C4-2B (cell line): ENCODE measurements around the gene ROBO3.

ENCODE experiments used
- H3K27ac ChIP-seq: fragments of 450-650 bp; 2 replicates; pipeline ENCODE4 v1.5.1; 2017
- CTCF ChIP-seq: fragments of 450-650 bp; conservative IDR thresholded peaks from 2 replicates; pipeline ENCODE4 v1.5.1; 2017; ENCODE audit warnings: mild to moderate bottlenecking
- ZFX ChIP-seq: fragments of 450-650 bp; IDR thresholded peaks from 2 replicates; pipeline ENCODE4 v1.6.1; 2017

The ROBO3 gene

GRCh38 chr11:124917115-124917637 is 51.9 kb downstream of the ROBO3 start:
- H3K27ac ChIP-seq: no peak overlapping the region
- TF ChIP-seq CTCF (no peak), ZFX (no peak)

- H3K27ac ChIP-seq: peak within 1 kb of the TSS; percentile 20; the same call in 1 of the 2 replicates
- TF ChIP-seq ZFX: no peak
- no peak for TF ChIP-seq CTCF
Observed at GRCh38 chr11:124918950-124919349, 53.7 kb downstream of the ROBO3 start, which contains the start of gene HEPN1. Gene HEPN1 (plus strand): TSS chr11:124919250.

- no peak for TF ChIP-seq ZFX
- no peak for TF ChIP-seq CTCF
- H3K27ac ChIP-seq: peak overlapping the region; percentile 20; the same call in 1 of the 2 replicates
Observed at GRCh38 chr11:124919898-124920297, 54.7 kb downstream of the ROBO3 start.

GRCh38 chr11:124920356-124920755 is 55.1 kb downstream of the ROBO3 start:
- TF ChIP-seq ZFX (no peak), CTCF (no peak)
- H3K27ac ChIP-seq: peak overlapping the region; percentile 20; the same call in 1 of the 2 replicates

- TF ChIP-seq ZFX (no peak), CTCF (no peak)
- H3K27ac ChIP-seq: no peak overlapping the region
Observed at GRCh38 chr11:124920870-124921609, 55.8 kb downstream of the ROBO3 start.

- TF ChIP-seq ZFX (no peak), CTCF (no peak)
- H3K27ac ChIP-seq: no peak overlapping the region
Observed at GRCh38 chr11:124922831-124923230, 57.6 kb downstream of the ROBO3 start.

GRCh38 chr11:124923296-124923695 is 58.1 kb downstream of the ROBO3 start:
- H3K27ac ChIP-seq: no peak overlapping the region
- TF ChIP-seq CTCF (no peak), ZFX (no peak)
